ENCODE results near the gene ATPAF1.

The ATPAF1 gene

DNA sequence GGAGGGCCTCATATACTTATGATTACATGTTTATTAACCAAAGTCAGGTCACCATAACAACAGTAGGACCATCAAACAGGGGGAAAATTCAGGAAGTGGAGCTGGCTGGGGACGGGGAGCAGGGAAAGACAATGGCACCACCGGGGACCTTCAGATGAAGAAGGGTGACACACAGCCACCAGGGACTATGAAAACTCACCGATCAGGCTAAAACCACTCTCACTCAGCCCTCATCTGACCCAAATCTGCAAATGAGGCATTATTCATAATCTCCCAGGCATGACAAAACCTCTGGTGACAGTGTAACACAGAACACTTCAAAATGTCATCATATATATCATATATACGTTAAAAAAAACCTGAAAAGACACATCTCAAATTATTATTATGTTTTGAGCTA, 75.3 kb downstream of the ATPAF1 start:
- DNase-seq (ENCODE audit: low read depth): no peak

DNA sequence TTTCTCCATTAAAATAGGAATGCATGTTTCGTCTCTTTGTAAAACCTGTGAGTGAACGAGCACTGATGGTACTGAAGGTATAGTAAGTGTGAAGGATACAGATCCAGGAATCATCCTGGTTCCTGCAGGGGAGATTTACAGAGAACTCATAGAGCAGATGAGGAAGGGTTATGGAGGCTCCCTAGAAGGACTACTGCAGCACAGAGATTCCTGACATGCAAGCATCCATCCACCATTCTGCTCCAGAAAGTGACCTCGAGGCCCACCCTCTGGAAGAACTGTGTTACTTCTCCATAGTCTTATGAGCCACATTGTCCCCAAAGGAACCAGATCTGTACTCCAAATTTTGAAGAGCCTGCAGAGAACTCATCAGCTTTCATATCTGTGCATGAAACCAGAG, 78.6 kb downstream of the ATPAF1 start:
- no peak for DNase-seq (ENCODE audit: low read depth)

DNA sequence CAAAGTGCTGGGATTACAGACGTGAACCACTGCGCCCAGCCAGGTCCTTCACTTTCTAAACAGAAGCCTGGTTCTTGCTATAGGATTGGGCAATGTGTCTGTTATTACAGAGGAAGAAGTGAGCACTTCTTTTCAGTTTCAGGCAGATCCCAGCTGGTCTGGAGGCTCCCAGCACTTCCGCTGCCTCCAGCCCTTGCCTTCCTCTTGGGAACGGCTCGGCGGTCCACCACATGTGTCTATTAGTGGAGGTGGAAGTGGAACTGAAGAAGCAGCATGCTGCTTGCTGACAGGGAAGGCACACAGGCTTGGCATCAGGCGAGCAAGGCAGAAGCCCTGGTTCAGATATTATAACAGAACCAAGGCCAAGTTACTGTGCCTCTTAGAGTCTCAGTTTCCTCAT, 81.1 kb downstream of the ATPAF1 start:
- no peak for DNase-seq (ENCODE audit: low read depth)

DNA sequence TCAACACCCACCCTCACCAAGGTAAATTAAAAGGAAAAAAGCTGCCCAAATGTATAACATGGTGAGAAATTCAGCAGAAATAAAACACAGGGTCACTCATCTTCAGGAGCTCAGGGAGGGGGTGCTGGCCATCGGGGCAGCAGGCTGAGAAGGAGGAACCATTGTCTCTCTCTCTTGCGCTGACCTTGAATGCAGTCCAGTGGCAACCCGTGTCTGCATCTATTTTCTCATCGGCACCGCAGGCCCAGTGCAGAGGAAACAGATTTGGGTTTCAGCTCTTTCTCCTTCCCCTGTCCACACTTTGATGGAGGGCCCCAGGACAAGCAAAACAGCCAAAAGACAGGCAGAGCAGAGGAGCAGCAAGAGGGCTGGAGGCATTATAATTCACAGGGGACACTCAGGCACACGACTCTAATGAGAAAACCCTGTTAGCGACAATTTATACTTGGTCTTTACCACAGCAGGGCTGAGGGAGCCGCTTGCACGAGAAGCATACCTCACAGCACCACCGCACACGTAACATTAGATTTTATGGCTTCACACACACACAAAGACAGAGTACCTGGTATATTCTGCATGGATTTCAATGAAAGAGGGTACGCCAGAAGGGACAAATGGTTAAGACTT, 82.7 kb downstream of the ATPAF1 start:
- no peak for DNase-seq (ENCODE audit: low read depth)

DNA sequence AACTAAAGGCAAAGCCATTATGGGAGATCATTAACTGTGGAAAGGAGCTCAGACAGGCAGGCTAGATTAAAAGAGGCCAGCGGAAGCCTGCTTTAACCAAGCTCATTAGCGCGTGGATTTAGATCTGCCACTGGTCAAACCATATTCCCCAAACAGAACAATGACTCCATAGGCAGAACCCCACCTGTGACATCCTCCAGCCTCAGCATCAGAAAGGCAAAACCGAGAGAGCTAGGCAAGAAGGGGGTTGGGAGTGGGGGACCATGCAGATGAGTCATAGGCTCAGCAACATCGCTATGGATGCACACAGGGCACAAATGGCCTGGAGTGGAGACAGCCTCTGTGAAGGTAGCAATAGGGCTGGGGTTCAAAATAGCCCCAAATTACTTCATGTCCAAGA, 84.7 kb downstream of the ATPAF1 start:
- DNase-seq (ENCODE audit: low read depth): no peak

DNA sequence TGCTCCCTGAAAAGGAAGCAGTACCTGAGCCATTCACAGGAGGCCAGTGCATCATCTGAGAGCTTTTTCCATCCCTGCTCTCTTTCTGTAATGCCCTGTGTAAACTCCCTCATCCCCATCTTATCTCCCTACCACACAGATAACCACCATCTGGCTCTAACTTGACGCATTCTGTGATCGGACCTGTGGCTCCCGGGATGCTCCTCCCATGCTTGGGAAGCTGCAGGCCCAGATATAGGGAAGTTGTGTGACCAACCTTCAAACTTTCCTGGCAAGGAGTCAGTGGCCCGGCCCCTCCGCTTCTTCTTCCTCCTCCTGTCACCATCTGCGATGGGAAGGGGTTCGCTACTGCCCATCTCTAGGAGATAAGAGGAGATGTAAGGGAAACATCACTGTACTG, 85.2 kb downstream of the ATPAF1 start:
- DNase-seq (ENCODE audit: low read depth): no peak
